Esophagus squamous epithelium (tissue), 4 donors: ENCODE data around the gene TSPAN14.

Experiments
- CTCF ChIP-seq, 6 experiments: fragments of 450-650 bp in 4 of 6; fragments of 200-600 bp in 2 of 6; sonication (generic) in 2 of 6; IDR thresholded peaks; one replicate each; pipeline ENCODE4 v1.5.1; 2016 to 2019; ENCODE audit warnings: antibody characterized with exemption in 6 of 6, mild to moderate bottlenecking in 4 of 6, moderate library complexity in 4 of 6
- POLR2A ChIP-seq, 4 donors: fragments of 450-650 bp; IDR thresholded peaks; one replicate each; pipeline ENCODE4 v1.6.1; 2017; ENCODE audit warnings: antibody characterized with exemption in 4 of 4, mild to moderate bottlenecking in 4 of 4, moderate library complexity in 3 of 4

- TF ChIP-seq CTCF (IDR thresholded peaks at IDR 0.05) (no peak), POLR2A (IDR thresholded peaks at IDR 0.05) (no peak)
These were observed 49.6 kb downstream of the TSPAN14 start for GRCh38 chr10:80503584-80504157.
